ENCODE data around the gene ALDH3A1.

DNA sequence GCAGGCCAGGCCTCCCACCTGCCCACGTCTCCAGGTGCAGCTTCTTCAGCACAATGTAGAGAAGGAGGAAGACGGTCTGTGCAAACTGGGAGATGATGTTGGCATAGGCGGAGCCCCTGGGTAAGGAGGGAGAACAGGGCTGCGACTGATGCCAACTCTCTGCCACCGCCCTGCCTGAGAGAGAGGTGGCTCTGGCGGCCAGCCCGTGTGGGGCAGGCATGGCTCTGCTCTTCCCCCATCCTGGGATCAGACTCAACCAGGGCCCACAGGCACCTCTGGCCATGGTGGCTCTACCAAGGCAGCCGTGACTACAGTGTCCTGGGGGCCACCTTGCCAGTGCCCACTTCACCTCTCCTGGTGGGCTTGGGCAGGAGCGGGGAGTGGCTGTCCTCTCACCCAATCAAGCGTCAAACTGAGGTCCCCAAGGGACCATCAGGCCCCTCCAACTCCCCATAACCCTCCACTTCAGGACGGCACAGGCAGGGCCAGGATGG, 40.3 kb downstream of the ALDH3A1 start:
- TF ChIP-seq, protein P1, sequence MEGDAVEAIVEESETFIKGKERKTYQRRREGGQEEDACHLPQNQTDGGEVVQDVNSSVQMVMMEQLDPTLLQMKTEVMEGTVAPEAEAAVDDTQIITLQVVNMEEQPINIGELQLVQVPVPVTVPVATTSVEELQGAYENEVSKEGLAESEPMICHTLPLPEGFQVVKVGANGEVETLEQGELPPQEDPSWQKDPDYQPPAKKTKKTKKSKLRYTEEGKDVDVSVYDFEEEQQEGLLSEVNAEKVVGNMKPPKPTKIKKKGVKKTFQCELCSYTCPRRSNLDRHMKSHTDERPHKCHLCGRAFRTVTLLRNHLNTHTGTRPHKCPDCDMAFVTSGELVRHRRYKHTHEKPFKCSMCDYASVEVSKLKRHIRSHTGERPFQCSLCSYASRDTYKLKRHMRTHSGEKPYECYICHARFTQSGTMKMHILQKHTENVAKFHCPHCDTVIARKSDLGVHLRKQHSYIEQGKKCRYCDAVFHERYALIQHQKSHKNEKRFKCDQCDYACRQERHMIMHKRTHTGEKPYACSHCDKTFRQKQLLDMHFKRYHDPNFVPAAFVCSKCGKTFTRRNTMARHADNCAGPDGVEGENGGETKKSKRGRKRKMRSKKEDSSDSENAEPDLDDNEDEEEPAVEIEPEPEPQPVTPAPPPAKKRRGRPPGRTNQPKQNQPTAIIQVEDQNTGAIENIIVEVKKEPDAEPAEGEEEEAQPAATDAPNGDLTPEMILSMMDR (conservative IDR thresholded peaks at IDR 0.05; ENCODE audit: low read depth in 2 of 2): no peak
- TF ChIP-seq EZH2phosphoT487 (IDR thresholded peaks at IDR 0.05; ENCODE audit: unreplicated experiment) (no peak), EZH2 (IDR thresholded peaks at IDR 0.05; ENCODE audit: low read depth, unreplicated experiment) (no peak)
